ENCODE measurements around the gene CDK5RAP3. TPM values are rescaled to one million over a fixed set of nuclear protein-coding genes. Genes with fewer than 3 reads are reported as not detected.
A peak's percentile ranks its signal among the peaks of the same experiment; 100 is the strongest.
"Not testable (repeated sequence)": the region's sequence is repeated elsewhere in the genome, so short reads cannot be mapped to it uniquely, and the experiment has no call there.

The CDK5RAP3 gene
- total RNA-seq, 1 donor from 2014 or later: 301 TPM

- no peak for DNase-seq (ENCODE audit: low read depth, low spot score)
- H3K4me1 Mint-ChIP-seq: peaks cover 76% of the 10 kb centered on the region
- H3K36me3 Mint-ChIP-seq (ENCODE audit: low read depth): peaks cover 3% of the 10 kb centered on the region
- no peak for TF ChIP-seq CTCF (conservative IDR thresholded peaks at IDR 0.05)
- no peaks in the 10 kb centered on the region for H3K9me3 Mint-ChIP-seq
- H3K27me3 Mint-ChIP-seq (ENCODE audit: low read depth): peaks cover 5% of the 10 kb centered on the region
- H3K27ac Mint-ChIP-seq (ENCODE audit: unreplicated experiment): peak overlapping the region; percentile 94
- H3K4me3 Mint-ChIP-seq: peak overlapping the region; percentile 79
Measured at GRCh38 chr17:47997586-47997985, 26.7 kb downstream of the CDK5RAP3 start.

GRCh38 chr17:47998044-47998443 lies 27.1 kb downstream of the CDK5RAP3 start:
- Mint-ChIP-seq H3K27ac (ENCODE audit: unreplicated experiment) (peak overlapping the region; percentile 94), H3K27me3 (ENCODE audit: low read depth) (peaks cover 5% of the 10 kb centered on the region), H3K9me3 (no peaks in the 10 kb centered on the region), H3K4me1 (peaks cover 76% of the 10 kb centered on the region), H3K4me3 (peak overlapping the region; percentile 79), H3K36me3 (ENCODE audit: low read depth) (peaks cover 3% of the 10 kb centered on the region)
- DNase-seq (ENCODE audit: low read depth, low spot score): no peak
- no peak for TF ChIP-seq CTCF (conservative IDR thresholded peaks at IDR 0.05)

- H3K27me3 Mint-ChIP-seq (ENCODE audit: low read depth): peaks cover 7% of the 10 kb centered on the region
- no peak for DNase-seq (ENCODE audit: low read depth, low spot score)
- H3K4me1 Mint-ChIP-seq: peaks cover 77% of the 10 kb centered on the region
- no peaks in the 10 kb centered on the region for H3K9me3 Mint-ChIP-seq
- H3K4me3 Mint-ChIP-seq: peak overlapping the region; percentile 84
- TF ChIP-seq CTCF (conservative IDR thresholded peaks at IDR 0.05): no peak
- peak overlapping the region; percentile 89 for H3K27ac Mint-ChIP-seq (ENCODE audit: unreplicated experiment)
- peaks cover 3% of the 10 kb centered on the region for H3K36me3 Mint-ChIP-seq (ENCODE audit: low read depth)
Measured at GRCh38 chr17:47999582-47999981, 28.7 kb downstream of the CDK5RAP3 start.

GRCh38 chr17:48001197-48001596 lies 30.3 kb downstream of the CDK5RAP3 start:
- Mint-ChIP-seq H3K27me3 (ENCODE audit: low read depth) (peaks cover 3% of the 10 kb centered on the region), H3K36me3 (ENCODE audit: low read depth) (peaks cover 3% of the 10 kb centered on the region), H3K4me1 (peaks cover 74% of the 10 kb centered on the region), H3K9me3 (no peaks in the 10 kb centered on the region), H3K27ac (ENCODE audit: unreplicated experiment) (peak overlapping the region; percentile 98), H3K4me3 (peak overlapping the region; percentile 71)
- TF ChIP-seq CTCF (conservative IDR thresholded peaks at IDR 0.05): no peak
- DNase-seq (ENCODE audit: low read depth, low spot score): no peak

- H3K27me3 Mint-ChIP-seq (ENCODE audit: low read depth); DNase-seq (ENCODE audit: low read depth, low spot score); H3K9me3 Mint-ChIP-seq; H3K36me3 Mint-ChIP-seq (ENCODE audit: low read depth): not testable (repeated sequence)
- Mint-ChIP-seq H3K27ac (ENCODE audit: unreplicated experiment) (peak overlapping the region; percentile 98), H3K4me1 (peaks cover 72% of the 10 kb centered on the region), H3K4me3 (peak overlapping the region; percentile 71)
Measured at GRCh38 chr17:48001657-48002056, 30.7 kb downstream of the CDK5RAP3 start.

- Mint-ChIP-seq H3K4me3 (peak overlapping the region; percentile 68), H3K36me3 (ENCODE audit: low read depth) (peaks cover 3% of the 10 kb centered on the region), H3K4me1 (peaks cover 77% of the 10 kb centered on the region), H3K27me3 (ENCODE audit: low read depth) (peaks cover 3% of the 10 kb centered on the region), H3K9me3 (no peaks in the 10 kb centered on the region), H3K27ac (ENCODE audit: unreplicated experiment) (peak overlapping the region; percentile 98)
- TF ChIP-seq CTCF (conservative IDR thresholded peaks at IDR 0.05): no peak
- DNase-seq (ENCODE audit: low read depth, low spot score): no peak
Measured at GRCh38 chr17:48002266-48002915, 31.5 kb downstream of the CDK5RAP3 start.

Data from neural crest cell (in vitro differentiated cells).